HUES64 (cell line): ENCODE measurements around the gene PPARG.

Experiments used
- H3K27ac ChIP-seq: 2 replicates; pipeline ENCODE4 v1.7.0; 2013; ENCODE audit warnings: low read depth, low read length, inconsistent platforms
- H3K27me3 ChIP-seq: 2 replicates; pipeline ENCODE4 v1.6.1; 2013; ENCODE audit warnings: mild to moderate bottlenecking, low read length; ENCODE audit not compliant: insufficient read depth
- H3K36me3 ChIP-seq: 2 replicates; pipeline ENCODE4 v1.6.1; 2013; ENCODE audit warnings: mild to moderate bottlenecking, low read length; ENCODE audit not compliant: insufficient read depth
- H3K4me1 ChIP-seq: 2 replicates; pipeline ENCODE4 v1.6.1; 2013; ENCODE audit warnings: mild to moderate bottlenecking, low read length, moderate library complexity; ENCODE audit not compliant: insufficient read depth
- H3K4me3 ChIP-seq: 2 replicates; pipeline ENCODE4 v1.5.1; 2013; ENCODE audit warnings: mild to moderate bottlenecking, low read length, moderate library complexity
- H3K9ac ChIP-seq: 2 replicates; pipeline ENCODE4 v1.6.1; 2013; ENCODE audit warnings: mild to moderate bottlenecking, low read depth, low read length
- H3K9me3 ChIP-seq: 2 replicates; pipeline ENCODE4 v1.6.1; 2013; ENCODE audit warnings: low read depth, low read length; ENCODE audit not compliant: insufficient read depth
- WGBS: fragments of 150-250, 120-280 bp; methylation state at CpG from one replicate; pipeline ENCODE4 v1.1.7; 2013; ENCODE audit warnings: missing lambda C conversion rate; 5-methylcytosine and 5-hydroxymethylcytosine counted together

Gene PPARG

DNA sequence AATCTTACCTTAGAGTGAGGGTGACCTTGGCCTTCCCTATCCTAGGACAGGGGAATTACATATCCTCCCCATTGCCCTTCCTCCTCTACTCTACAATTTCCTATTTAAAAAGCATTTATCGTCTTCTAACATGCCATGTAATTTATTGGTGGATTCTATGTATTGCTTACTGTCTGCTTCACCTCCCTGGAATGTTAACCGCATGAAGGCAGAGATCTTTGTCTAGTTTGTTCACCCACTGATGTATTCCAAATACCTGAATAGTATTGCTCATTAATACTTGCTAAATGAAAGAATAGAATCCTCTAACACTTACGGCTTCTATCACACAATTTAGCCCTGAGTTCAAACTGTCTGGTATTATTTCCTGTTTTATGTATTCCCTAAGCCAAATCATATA is 68.6 kb downstream of the PPARG start:
- Histone ChIP-seq H3K4me3 (no peak overlapping the region), H3K4me1 (no peaks in the 10 kb centered on the region), H3K9me3 (no peaks in the 10 kb centered on the region), H3K27me3 (no peaks in the 10 kb centered on the region), H3K36me3 (no peaks in the 10 kb centered on the region), H3K27ac (no peak overlapping the region), H3K9ac (no peak overlapping the region)
- WGBS = 100% methylated on average over 3 of the region's 3 CpGs

DNA sequence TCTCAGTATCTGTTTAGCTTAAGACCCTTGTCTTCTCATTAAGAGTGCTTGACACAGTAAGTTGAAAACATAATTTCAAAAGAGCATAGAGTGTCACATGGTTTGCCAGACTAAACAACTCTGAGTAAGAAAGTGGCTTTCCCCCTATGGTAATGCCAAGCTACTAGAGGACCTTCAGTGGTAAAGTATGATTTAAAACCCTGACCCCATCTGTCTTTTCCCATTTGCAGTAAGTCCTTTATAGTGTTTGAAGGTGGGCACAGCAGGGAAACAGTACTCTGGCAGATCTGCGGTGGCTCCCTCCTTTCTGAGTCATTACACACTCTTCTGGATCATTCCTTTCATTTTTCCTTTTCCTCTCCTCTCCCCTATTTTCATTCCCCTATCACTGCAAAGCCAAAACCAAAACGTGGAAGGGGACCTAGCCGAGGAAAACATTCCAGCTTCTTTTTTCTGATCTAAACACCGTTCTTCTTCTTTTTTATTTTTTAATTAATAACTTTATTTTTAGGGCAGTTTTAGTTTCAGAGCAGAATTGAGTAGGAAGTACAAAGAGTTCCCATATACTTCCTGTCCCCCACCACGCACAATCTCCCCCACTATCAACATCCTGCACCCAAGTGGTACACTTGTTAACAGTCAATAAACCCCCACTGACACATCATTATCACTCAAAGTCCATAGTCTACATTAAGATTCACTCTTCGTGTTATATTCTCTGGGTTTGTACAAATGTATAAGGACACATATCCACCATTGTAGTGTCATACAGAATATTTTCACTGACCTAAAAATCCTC is 74.7 kb downstream of the PPARG start:
- no peak overlapping the region for H3K4me3 ChIP-seq
- H3K4me1 ChIP-seq = no peaks in the 10 kb centered on the region
- no peak overlapping the region for H3K9ac ChIP-seq
- no peaks in the 10 kb centered on the region for H3K27me3 ChIP-seq
- 73% methylated on average over 5 of the region's 6 CpGs for WGBS
- H3K36me3 ChIP-seq = no peaks in the 10 kb centered on the region
- no peak overlapping the region for H3K27ac ChIP-seq
- no peaks in the 10 kb centered on the region for H3K9me3 ChIP-seq

DNA sequence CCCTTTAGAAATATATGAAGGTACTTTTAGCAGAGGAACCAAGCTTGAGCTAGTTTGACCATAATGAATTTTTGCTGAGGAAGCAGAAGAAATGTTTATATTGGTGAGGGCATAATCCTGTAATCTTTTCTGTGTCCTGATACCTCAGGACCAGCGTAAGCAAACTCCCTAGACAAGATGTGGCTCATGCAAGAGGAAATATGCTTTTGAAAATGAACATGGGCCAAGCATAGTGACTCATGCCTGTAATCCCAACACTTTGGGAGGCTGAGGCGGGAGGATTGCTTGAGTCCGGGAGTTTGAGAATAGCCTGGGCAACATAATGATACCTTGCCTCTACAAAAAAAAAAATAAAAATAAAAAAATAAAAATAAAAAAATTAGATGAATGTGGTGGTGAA is 78.5 kb downstream of the PPARG start:
- no peak overlapping the region for H3K4me3 ChIP-seq
- H3K9me3 ChIP-seq = no peaks in the 10 kb centered on the region
- 96% methylated on average over 3 of the region's 3 CpGs for WGBS
- H3K4me1 ChIP-seq = no peaks in the 10 kb centered on the region
- H3K27ac ChIP-seq = no peak overlapping the region
- H3K9ac ChIP-seq = no peak overlapping the region
- H3K27me3 ChIP-seq = no peaks in the 10 kb centered on the region
- no peaks in the 10 kb centered on the region for H3K36me3 ChIP-seq

DNA sequence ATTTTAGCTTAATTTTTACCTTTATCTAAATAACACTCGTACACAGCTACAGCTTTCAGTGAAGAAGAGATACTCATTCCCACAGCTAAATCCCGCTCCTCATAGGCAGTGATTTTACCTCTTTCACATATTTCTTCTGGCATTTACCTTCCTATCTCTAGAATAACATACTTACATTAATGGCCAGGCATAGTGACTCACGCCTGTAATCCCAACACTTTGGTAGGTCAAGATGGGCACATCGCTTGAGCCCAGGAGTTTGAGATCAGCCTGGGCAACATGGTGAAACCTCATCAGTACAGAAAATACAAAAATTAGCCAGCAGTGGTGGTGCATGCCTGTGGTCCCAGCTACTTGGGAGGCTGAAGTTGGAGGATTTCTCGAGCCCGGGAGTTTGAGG is 80.2 kb downstream of the PPARG start:
- Histone ChIP-seq H3K36me3 (no peaks in the 10 kb centered on the region), H3K9ac (no peak overlapping the region), H3K4me1 (no peaks in the 10 kb centered on the region), H3K9me3 (no peaks in the 10 kb centered on the region), H3K4me3 (no peak overlapping the region), H3K27ac (no peak overlapping the region), H3K27me3 (no peaks in the 10 kb centered on the region)
- 96% methylated on average over 6 of the region's 6 CpGs for WGBS

DNA sequence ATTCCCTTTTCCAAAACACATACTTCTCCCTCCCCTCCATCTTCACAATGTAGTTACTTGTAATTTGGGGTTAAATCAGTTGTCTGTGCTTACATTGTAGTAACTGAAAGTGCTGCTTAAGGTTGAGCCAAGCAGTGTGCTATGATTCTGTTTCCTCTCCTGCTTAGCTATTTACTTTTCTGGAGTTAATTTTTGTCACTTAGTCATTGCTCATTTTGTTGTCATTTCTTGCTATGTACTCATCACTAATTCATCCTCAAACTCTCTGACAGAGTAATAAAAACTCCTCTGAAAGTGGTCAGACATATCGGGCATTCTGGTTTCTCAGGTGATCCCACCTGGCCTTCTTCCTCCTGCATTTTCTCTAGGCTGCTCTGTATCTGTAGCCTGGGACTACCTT is 80.7 kb downstream of the PPARG start:
- 91% methylated on average over 1 of the region's 1 CpG for WGBS
- Histone ChIP-seq H3K4me1 (no peaks in the 10 kb centered on the region), H3K9ac (no peak overlapping the region), H3K27ac (no peak overlapping the region), H3K4me3 (no peak overlapping the region), H3K9me3 (no peaks in the 10 kb centered on the region), H3K36me3 (no peaks in the 10 kb centered on the region), H3K27me3 (no peaks in the 10 kb centered on the region)

DNA sequence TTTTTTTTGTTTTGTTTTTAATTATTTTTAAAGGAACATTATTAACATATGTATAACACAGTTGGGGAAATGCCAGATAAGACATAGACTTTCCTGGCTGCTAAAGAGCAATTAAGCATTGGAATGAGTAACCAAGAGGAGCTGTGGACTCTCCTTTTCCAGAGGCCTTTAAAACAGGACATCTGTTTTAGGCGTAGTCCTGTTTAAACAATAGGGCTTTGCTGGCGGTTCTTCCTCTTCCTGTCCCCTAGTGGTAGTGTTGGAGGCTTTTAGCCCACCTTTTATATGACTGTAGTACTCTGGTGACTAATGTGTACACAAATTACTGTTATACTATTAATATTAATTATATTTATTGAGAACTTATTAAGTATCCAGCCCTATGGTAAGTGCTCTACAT is 81.9 kb downstream of the PPARG start:
- no peaks in the 10 kb centered on the region for H3K36me3 ChIP-seq
- no peak overlapping the region for H3K27ac ChIP-seq
- H3K4me3 ChIP-seq = no peak overlapping the region
- no peaks in the 10 kb centered on the region for H3K27me3 ChIP-seq
- H3K4me1 ChIP-seq = no peaks in the 10 kb centered on the region
- H3K9me3 ChIP-seq = no peaks in the 10 kb centered on the region
- H3K9ac ChIP-seq = no peak overlapping the region
- 67% methylated on average over 2 of the region's 2 CpGs for WGBS

DNA sequence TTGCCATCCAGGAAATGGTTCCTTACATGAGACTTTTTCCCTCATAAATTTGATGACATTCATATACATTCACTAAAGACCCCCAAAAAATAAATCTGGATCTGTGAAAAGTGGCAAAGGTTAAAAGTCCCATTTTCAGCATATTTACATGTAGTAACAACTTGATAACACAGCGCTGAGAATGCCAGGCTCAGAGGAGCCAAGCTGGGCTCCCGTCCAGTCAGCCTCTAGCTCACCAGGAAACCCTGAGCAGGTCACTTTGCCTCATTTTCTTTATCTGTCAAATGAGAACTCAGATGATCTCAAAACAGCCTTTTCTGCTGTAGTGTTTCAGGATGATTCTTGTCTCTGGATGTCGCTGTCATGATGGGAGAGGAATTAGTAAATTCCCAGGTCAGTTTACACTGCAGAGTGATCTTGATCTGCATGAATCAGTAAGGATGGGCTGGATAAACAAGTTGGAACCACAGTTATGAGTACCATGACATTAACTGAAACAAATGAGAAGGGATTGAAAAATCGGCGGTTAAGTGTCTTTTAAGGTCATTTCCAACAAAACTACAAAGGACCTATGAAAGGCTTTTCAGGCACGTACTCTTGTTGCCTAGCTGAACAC is 82.8 kb downstream of the PPARG start:
- H3K4me3 ChIP-seq = no peak overlapping the region
- no peak overlapping the region for H3K9ac ChIP-seq
- no peaks in the 10 kb centered on the region for H3K36me3 ChIP-seq
- no peak overlapping the region for H3K27ac ChIP-seq
- no peaks in the 10 kb centered on the region for H3K9me3 ChIP-seq
- no peaks in the 10 kb centered on the region for H3K4me1 ChIP-seq
- H3K27me3 ChIP-seq = no peaks in the 10 kb centered on the region
- 96% methylated on average over 6 of the region's 6 CpGs for whole genome bisulfite sequencing

DNA sequence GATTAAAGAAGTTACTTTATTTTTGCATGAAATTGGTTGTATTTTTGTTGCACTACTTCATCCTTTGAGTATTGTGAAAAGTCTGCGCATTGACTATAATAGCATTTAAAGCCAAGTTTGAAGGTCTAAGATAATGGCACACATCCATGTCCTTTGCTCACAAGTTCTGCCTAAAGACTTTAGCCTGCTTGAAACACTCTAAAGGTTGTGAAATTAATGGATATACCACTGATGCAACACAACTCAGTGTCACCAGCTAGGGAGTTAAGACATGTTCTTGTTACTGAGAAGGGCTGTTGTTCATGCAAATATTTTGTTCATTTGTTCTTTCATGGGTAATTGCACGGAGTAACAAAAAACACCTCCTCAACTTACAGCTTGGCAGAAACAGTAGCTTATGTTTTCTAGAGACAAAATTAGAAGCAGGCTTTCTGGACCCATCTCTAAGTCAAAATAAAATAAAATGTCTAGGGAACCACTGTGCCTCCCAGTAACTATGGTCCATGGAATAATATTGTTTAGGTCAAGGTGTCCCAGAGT is 83.9 kb downstream of the PPARG start:
- Histone ChIP-seq H3K36me3 (no peaks in the 10 kb centered on the region), H3K9ac (no peak overlapping the region)

DNA sequence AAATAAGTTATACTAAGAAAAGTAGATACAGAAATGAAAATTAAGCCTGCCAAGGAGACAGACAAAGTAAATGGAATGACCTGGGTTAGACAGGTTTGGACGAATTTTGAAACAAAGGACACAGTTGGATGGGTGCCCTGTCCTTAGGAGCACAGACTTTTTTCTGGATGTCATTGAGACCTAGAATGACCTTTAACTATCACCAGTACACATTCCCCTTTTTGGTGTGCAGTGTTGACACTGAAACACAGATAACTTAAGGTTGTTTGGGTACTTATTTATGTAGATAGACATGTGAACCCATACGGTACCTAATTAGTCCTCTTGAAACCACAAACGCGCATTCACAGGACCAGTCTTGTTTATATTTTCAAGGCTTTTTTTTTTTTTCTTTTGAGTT is 86.7 kb downstream of the PPARG start:
- no peaks in the 10 kb centered on the region for H3K27me3 ChIP-seq
- H3K36me3 ChIP-seq = no peaks in the 10 kb centered on the region
- no peak overlapping the region for H3K9ac ChIP-seq
- no peaks in the 10 kb centered on the region for H3K9me3 ChIP-seq
- H3K27ac ChIP-seq = no peak overlapping the region
- no peaks in the 10 kb centered on the region for H3K4me1 ChIP-seq
- 91% methylated on average over 4 of the region's 4 CpGs for WGBS
- H3K4me3 ChIP-seq = no peak overlapping the region

More for the DNA sequence above, 83.9 kb downstream of the PPARG start:
- no peaks in the 10 kb centered on the region for H3K27me3 ChIP-seq
- H3K4me3 ChIP-seq = no peak overlapping the region
- H3K4me1 ChIP-seq = no peaks in the 10 kb centered on the region
- WGBS = 78% methylated on average over 2 of the region's 2 CpGs
- no peak overlapping the region for H3K27ac ChIP-seq
- H3K9me3 ChIP-seq = no peaks in the 10 kb centered on the region

DNA sequence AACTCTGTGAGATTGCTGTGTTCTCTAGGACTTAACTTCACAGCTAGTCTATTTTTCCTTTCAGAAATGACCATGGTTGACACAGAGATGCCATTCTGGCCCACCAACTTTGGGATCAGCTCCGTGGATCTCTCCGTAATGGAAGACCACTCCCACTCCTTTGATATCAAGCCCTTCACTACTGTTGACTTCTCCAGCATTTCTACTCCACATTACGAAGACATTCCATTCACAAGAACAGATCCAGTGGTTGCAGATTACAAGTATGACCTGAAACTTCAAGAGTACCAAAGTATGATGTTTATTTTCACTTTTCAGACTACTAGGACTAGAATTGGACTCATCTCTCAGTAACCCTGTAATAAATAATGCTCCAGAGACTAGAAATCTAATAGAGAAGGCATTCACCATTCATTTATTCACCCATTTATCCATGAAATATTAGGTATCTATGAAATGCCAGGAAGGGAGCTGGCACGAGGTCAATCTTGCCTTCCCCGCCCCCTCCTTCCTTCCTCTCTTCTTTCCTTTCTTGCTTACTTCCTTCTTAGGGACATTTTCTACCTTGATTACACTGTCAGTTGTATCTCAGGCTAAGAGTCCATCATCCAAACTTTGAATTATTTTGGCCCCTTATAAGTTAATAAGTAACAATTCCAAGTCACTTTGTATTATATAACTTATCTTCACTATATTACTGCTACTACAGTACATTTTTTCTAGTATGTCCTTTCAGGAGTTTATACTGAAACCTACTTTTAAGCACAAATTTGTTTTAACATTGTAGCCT is 91.0 kb downstream of the PPARG start:
- no peak overlapping the region for H3K9ac ChIP-seq
- no peak overlapping the region for H3K27ac ChIP-seq
- no peaks in the 10 kb centered on the region for H3K36me3 ChIP-seq
- no peak overlapping the region for H3K4me3 ChIP-seq
- no peaks in the 10 kb centered on the region for H3K9me3 ChIP-seq
- 91% methylated on average over 5 of the region's 5 CpGs for WGBS
- H3K27me3 ChIP-seq = no peaks in the 10 kb centered on the region
- no peaks in the 10 kb centered on the region for H3K4me1 ChIP-seq

DNA sequence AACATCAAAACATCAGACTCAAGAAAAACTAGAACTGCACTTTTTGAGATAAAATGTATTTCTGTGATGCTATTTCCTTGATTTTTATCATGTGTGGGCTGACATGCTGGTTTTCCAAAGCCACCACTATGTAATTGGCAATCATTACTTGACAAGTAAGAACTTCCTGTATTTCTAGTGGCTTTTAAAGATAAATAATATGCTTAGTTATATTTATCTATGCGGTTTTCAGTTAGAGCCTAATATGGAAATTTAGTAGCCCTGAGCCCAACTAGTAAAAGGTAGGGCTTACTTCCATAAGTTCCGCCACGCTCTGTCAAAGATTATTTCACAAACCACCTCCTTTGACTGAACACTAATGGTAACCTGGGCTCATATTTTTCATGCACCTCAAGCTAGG is 91.6 kb downstream of the PPARG start:
- WGBS = 93% methylated on average over 3 of the region's 3 CpGs

More for the DNA sequence above, 91.6 kb downstream of the PPARG start:
- Histone ChIP-seq H3K9me3 (no peaks in the 10 kb centered on the region), H3K4me3 (no peak overlapping the region), H3K27ac (no peak overlapping the region), H3K4me1 (no peaks in the 10 kb centered on the region), H3K9ac (no peak overlapping the region), H3K27me3 (no peaks in the 10 kb centered on the region), H3K36me3 (no peaks in the 10 kb centered on the region)
